ENCODE results near the gene OSBPL10. TPM values are rescaled to one million over a fixed set of nuclear protein-coding genes. Genes with fewer than 3 reads are reported as not detected.
"Not testable (repeated sequence)": the region's sequence is repeated elsewhere in the genome, so short reads cannot be mapped to it uniquely, and the experiment has no call there.

OSBPL10 gene, protein sequence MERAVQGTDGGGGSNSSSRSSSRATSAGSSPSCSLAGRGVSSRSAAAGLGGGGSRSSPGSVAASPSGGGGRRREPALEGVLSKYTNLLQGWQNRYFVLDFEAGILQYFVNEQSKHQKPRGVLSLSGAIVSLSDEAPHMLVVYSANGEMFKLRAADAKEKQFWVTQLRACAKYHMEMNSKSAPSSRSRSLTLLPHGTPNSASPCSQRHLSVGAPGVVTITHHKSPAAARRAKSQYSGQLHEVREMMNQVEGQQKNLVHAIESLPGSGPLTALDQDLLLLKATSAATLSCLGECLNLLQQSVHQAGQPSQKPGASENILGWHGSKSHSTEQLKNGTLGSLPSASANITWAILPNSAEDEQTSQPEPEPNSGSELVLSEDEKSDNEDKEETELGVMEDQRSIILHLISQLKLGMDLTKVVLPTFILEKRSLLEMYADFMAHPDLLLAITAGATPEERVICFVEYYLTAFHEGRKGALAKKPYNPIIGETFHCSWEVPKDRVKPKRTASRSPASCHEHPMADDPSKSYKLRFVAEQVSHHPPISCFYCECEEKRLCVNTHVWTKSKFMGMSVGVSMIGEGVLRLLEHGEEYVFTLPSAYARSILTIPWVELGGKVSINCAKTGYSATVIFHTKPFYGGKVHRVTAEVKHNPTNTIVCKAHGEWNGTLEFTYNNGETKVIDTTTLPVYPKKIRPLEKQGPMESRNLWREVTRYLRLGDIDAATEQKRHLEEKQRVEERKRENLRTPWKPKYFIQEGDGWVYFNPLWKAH
- 10 to 100 TPM; 20.7 to 23.5 (median 22.3) TPM for polyA plus RNA-seq (ENCODE audit: insufficient read length in 3 of 3)
- long read RNA-seq, donor 1, full-length matches to known transcripts, result 1 of 1 reads
- long read RNA-seq, donor 1, partial matches to known transcripts, result 0 of 1 reads
- long read RNA-seq, donor 1, other reads (novel, unspliced or antisense), result 0 of 1 reads
- long read RNA-seq, donor 2, full-length matches to known transcripts, result 4 of 4 reads
- long read RNA-seq, donor 2, partial matches to known transcripts, result 0 of 4 reads
- long read RNA-seq, donor 2, other reads (novel, unspliced or antisense), result 0 of 4 reads
- long read RNA-seq, donor 3, full-length matches to known transcripts, result 4 of 4 reads
- long read RNA-seq, donor 3, partial matches to known transcripts, result 0 of 4 reads
- long read RNA-seq, donor 3, other reads (novel, unspliced or antisense), result 0 of 4 reads
- long read RNA-seq, donor 4, partial matches to known transcripts, result 0 of 2 reads
- long read RNA-seq, donor 4, other reads (novel, unspliced or antisense), result 0 of 2 reads
- long read RNA-seq, donor 5, result 0 reads
- long read RNA-seq, donor 6, result 0 reads
- long read RNA-seq, donor 7, full-length matches to known transcripts, result 7 of 7 reads
- long read RNA-seq, donor 7, partial matches to known transcripts, result 0 of 7 reads
- long read RNA-seq, donor 7, other reads (novel, unspliced or antisense), result 0 of 7 reads
- long read RNA-seq, donor 8, full-length matches to known transcripts, result 2 of 2 reads
- long read RNA-seq, donor 8, partial matches to known transcripts, result 0 of 2 reads
- long read RNA-seq, donor 8, other reads (novel, unspliced or antisense), result 0 of 2 reads
- long read RNA-seq, donor 9, full-length matches to known transcripts, result 2 of 2 reads
- long read RNA-seq, donor 9, partial matches to known transcripts, result 0 of 2 reads
- long read RNA-seq, donor 9, other reads (novel, unspliced or antisense), result 0 of 2 reads
- long read RNA-seq, donor 10, full-length matches to known transcripts, result 4 of 4 reads
- long read RNA-seq, donor 10, partial matches to known transcripts, result 0 of 4 reads
- long read RNA-seq, donor 10, other reads (novel, unspliced or antisense), result 0 of 4 reads
- long read RNA-seq, donor 11, full-length matches to known transcripts, result 3 of 3 reads
- long read RNA-seq, donor 11, partial matches to known transcripts, result 0 of 3 reads
- long read RNA-seq, donor 11, other reads (novel, unspliced or antisense), result 0 of 3 reads
- long read RNA-seq, donor 12, full-length matches to known transcripts, result 4 of 4 reads
- long read RNA-seq, donor 12, partial matches to known transcripts, result 0 of 4 reads
- long read RNA-seq, donor 12, other reads (novel, unspliced or antisense), result 0 of 4 reads
- long read RNA-seq, donor 13, result 0 reads
- long read RNA-seq, donor 14, result 0 reads
- long read RNA-seq, donor 15, partial matches to known transcripts, result 0 of 4 reads
- long read RNA-seq, donor 15, other reads (novel, unspliced or antisense), result 0 of 4 reads
- long read RNA-seq, donor 16, full-length matches to known transcripts, result 4 of 4 reads
- long read RNA-seq, donor 16, partial matches to known transcripts, result 0 of 4 reads
- long read RNA-seq, donor 16, other reads (novel, unspliced or antisense), result 0 of 4 reads

DNA sequence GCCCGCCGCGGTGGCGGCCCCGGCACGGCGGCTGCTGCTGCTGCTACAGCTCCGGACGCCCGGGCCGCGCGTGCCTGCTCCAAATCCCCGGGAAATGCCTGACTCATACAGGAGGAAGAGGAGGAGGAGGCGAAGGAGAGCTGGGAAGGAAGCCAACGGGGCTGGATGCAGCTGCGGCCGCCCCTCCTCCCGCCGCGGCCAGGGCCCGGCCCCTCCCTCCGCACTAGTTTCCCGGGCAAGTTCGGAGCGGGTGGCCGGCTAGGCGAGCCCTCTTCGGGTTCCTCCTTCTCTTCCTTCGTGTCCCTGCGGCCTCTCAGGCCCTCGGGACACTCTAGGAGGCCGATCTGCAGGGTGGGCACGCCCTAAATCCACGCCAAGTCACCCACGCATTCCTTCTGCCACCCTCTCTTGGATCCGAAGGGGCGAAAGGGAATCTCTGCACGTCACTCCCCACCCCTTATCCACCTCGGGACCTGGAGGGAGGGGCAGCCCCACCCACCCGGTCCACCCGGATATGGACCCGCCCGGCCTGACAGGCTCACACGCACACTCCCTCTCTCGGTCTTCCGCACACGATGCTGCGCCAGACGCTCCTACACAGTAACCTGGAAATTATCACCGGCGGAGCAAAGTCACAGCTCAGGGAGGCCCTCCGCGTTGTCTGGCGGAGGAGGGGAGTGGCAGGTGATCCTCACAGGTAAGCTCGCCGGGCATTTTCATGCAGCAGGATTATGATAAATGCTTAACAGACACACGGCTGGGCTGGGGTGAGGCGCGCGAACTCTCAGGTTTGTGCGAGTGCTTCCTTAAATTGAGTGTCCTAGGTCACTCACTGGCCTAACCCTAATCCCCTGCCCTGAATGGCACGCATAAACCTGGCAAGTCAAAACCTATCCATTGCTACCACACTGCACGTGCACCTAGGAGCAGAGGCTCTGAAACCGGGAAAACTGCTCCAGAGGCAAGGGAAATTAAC lies at the start of gene OSBPL10, which contains the start of gene ZNF860:
Gene OSBPL10, minus strand, starts transcription at position 57 of the 976 bp plus-strand sequence. CDS start 83 bp downstream, outside the sequence.
Gene ZNF860, plus strand, starts transcription at position 545 of the 976 bp plus-strand sequence. CDS start 7,330 bp downstream, outside the sequence.
- peak; percentile 82 for DNase-seq

DNA sequence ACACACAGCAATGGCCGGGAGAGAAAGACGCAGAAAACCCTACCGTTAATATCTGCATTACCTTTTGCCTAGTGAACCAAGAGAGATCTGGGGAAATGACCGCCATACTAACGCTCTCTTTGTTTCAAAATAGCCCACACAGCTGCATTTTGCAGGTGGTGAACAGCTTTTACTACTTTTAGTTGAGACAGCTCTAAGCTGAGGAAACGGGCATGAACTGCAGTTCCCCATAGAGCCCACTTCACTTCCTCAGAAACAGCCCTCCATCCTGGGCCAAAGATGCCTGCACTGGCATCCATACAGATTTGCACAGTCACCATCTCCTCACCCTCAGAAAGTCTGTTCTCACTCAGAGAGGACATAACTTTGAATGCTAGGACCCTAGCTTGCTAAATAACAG lies 45.5 kb upstream of the OSBPL10 start:
- no peak for DNase-seq

DNA sequence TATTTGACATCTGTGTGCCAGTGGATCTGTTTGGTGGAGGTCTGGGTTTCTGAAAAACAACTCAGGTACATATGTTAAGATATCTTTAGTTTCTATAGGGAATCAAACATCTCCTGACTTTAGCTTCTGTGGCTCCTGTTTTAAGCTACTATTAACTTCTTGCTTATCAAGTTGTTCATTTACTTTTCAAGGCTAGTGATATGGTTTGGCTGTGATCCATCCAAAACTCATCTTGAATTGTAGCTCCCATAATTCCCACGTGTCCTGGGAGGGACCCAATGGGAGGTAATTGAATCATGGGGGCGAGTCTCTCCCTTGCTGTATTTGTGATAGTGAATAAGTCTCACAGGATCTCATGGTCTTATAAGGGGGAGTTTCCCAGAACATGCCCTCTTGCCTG lies 41.9 kb upstream of the OSBPL10 start:
- no peak for DNase-seq

DNA sequence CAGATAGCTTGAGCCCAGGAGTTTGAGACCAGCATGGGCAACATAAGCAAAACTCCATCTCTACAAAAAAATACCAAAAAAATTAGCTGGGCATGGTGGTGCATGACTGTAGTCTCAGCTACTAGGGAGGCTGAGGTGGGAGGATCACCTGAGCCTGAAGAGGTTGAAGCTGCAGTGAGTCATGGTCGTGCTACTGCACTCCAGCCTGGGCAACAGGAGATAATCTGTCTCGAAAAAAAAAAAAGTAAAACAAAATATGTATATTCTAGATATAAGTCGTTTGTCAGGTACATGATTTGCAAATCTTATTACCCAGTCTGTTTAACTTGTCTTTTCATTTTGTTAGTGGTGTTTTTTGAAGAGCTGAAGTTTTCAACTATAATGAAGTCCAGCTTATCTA lies 40.7 kb upstream of the OSBPL10 start:
- DNase-seq, result no peak

DNA sequence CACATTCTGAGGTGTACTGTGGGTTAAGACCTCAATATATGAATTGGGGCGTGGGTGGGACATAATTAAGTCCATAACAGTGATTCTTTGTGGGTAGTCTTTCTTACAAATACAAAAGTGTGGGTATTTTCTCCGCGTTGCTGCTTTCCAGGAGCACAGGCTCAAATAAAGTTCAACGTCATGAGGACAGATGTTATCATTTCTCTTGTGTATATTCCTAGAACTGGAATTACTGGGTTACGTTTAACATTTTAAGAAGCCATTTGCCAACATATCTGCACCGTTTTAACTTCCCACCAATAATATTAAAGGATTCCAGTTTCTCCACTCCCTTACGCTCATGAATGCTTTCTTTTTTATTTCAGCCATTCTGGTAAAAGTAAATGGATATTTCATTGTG lies 40.1 kb upstream of the OSBPL10 start:
- no peak for DNase-seq

DNA sequence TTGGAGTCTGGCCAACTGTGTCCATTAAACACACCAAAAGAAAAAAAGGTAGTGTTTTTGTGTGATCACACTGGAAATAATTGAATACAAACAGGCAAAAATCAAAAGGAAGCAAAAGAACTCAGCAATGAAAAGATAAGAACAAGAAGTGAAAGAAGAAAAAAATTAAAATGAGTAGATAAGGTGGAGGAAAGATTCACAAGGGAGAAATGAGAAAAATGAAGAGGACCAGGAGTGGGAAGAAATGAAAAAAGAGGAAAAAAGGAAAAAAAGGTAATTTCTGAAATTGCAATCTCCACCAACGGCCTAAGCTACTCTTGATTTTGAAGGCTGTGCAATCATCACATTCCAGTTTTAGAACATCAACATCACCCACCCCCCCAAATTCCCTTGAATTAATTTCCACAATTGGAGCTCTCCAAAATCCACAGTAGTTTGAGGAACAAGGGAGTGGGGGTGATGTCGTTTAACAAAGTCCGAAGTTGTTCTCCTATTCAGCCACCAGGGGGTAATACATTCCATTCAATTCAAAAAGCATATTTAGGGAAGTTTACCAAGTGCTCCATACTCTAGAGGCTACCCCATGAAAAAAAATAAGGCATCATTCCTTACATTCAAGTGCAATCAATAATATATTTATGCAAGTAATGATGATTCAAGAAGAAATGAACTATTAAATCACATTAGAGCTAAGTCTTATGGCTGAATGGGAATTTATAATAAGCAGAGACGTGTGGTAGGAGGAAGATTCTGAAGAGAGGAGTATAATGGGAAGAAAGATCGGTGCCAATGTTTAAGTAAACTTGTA lies 37.9 kb upstream of the OSBPL10 start:
- DNase-seq, result peak; percentile 41

DNA sequence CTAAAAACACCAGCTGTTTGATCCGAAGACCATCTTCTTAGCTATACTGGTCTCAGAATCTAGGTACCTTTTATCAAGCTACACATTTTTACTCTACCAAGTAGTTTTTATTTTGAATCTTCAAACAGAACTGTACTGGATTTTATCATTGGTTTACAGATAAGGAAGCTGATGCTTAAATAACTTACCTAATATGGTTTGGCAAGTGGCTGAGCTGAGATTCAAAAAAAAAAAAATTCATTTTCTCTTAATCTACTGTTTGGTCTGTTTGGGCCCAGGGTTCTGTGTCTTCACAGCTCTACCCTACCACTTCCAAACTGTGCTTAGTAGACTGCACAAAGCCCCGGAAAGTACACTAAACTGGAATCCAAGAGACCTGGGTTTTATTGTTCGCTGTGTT lies 36.2 kb upstream of the OSBPL10 start:
- DNase-seq, result no peak

DNA sequence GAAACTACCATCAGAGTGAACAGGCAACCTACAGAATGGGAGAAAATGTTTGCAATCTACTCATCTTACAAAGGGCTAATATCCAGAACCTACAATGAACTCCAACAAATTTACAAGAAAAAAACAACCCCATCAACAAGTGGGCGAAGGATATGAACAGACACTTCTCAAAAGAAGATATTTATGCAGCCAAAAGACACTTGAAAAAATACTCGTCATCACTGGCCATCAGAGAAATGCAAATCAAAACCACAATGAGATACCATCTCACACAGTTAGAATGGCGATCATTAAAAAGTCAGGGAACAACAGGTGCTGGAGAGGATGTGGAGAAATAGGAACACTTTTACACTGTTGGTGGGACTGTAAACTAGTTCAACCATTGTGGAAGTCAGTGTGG lies 34.6 kb upstream of the OSBPL10 start:
- DNase-seq, result not testable (repeated sequence)

DNA sequence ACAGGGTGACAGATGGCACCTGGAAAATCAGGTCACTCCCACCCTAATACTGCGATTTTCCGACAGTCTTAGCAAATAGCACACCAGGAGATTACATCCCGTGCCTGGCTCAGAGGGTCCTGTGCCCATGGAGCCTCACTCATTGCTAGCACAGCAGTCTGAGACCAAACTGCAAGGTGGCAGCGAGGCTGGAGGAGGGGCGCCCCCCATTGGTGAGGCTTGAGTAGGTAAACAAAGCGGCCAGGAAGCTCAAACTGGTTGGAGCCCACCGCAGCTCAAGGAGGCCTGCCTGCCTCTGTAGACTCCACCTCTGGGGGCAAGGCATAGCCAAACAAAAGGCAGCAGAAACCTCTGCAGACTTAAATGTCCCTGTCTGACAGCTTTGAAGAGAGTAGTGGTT lies 29.6 kb upstream of the OSBPL10 start:
- DNase-seq, result not testable (repeated sequence)

DNA sequence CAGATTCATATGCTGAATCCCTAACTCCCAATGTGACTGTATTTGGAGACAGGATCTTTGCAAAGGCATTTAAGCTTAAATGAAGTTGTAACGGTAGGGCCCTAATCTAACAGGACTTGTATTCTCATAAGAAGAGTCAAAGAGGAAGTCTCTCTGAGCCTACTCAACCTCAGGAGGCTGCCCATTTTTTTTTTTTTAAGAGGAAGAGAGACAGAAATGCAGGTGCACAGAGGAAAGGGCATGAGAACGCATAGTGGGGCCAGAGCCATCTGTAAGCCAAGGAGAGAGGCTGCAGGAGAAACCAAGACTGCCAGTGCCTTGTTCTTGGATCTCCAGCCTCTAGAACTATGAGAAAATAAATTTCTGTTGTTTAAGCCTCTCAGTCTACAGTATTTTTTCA lies 28.9 kb upstream of the OSBPL10 start:
- DNase-seq, result no peak

DNA sequence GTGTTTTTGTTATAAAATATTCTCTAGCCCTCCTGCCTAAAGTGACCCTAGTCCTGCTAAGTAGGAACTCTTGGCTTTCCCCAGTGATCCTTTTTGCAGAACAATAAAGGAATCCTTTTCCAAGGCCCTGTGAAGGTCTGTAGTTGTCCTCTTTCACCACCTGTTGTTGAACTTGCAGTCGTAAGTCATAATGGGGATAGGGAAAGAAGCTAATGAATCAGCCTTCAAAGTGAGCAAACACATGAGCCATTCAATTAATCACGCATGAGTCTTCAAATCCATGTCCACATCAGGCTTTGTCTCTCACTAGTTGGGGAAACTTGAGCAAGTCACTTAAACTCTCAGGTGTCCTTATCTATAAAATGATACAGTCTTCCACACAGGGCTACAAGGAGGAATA lies 28.0 kb upstream of the OSBPL10 start:
- DNase-seq, result no peak

DNA sequence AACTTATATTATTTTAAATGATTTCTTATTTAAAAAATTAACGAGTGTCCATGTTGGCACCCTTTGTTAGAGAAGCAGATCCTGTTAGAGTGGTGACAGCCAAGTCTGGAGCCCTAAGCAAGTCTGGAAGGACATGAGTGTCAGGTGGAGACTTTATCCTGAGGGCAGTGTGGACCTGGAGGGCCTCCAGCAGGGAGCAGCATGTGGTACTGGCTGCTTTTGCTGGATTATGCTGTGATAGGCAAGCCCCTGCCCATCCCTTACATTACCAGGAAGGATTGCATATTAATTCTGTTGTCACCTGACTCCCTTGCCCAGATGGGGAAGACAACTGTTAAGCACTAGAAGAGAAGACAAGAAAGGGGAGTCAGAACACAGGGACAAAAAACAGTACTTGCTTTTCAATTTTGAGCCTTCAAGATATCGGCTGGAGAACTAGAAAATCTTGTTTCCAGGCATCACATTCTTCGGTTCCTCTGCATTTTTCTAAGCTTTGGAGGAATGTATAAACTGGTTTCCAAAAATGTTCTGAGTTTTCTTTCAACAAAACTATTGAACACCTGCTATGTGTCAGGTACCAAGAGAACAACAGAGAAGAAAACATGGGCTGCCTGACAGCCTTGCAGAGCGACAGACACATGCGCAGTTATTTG lies 23.2 kb upstream of the OSBPL10 start:
- DNase-seq, result no peak

DNA sequence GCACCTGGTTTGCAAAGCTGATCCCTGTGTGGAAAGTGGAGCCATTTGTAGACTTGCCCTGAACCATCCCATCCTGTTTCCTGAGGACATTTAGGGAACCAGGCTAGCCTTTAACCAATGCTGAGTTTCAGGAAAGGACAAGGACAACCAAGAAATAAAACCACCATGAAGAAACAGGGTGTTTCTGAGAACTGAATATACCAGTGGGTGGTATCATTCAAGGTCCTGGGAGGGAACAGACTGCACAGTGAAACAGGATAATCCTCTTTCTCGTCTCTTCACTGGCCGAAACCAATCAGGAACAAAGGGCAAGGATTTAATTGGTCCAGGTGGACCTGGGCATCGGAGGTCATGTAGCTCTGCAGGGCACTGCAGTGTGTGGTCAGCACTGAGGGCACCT lies 22.3 kb upstream of the OSBPL10 start:
- DNase-seq, result no peak

DNA sequence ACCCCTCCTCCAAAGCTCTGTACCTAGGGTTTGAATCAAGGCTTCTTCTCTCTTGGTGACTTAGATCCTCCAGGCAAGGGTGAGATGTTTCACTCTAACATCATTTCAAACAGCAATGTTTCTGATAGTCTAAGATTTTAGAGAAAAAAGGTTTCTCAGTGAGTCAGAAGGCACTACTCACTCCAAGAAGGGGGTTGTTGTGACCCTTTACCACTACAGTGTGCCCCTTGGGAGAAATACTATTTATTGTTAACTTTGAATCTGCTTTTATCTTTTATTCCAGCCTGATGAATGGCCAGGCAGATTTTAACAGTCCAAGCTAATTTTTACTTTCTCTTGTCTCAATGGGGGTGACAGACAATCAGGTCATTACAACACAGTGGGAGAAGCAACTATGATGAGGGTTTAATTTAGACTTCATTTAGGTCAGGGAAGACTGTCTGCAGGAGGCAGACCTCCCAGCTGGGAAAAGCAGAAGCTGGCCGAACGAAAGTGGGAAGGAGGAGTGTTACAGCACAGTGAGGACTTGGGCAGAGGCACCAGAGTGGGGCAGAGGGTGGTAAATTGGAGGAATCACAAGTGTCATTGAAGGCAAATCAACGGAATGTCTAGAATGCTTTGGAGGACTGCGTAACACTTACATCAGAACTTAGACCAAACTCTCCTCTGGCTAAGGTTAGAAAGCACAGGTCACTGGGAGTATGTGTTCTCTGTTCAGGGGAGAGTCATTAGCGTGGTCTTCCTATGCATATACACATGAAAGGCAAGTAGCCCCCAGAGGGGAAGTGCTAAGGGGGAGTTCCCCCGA lies 21.7 kb upstream of the OSBPL10 start:
- DNase-seq, result no peak

DNA sequence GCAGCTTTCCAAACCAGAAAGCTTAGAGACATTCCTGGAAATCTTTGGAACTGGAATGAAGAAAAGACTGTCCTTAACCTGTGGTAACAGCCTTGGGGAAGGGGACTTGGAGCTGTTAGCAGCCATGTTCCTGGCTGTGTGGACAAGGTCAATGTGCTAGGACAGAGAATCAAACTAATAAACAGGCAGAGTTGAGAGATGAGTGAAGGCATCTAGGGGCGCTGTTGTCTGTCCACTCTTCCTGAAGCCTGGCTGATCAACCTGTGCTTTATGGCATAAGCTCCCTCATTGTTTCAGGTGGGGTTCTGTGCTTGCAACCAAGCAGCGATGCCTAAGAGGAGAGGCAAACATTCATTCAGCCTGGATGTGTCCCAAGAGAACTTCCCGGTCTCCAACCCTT lies 19.8 kb upstream of the OSBPL10 start:
- no peak for DNase-seq

DNA sequence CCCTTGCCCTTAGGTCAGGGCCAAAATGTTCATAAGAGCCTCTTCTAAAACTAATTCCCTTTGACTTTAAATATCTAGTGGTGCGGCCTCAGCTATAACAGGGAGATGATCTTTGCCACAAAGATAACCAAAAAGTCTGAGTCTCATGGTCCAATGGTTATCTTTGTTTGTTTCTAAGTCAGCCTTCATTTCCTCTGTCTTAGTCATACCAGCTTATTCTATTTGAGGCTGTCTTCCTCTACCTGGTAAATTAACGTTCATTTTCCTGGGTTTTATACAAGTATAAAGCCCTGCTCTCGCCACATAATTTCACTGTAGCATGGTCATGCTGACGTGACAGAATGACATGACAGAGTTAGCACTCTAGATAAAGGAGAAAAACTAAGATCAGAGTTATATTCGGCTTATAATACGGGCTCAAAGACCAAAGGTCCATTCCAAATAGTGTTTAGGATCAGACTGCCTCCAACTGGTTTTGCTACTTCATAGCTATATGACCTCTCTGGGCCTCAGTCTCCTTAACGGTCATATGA lies 18.9 kb upstream of the OSBPL10 start:
- DNase-seq, result no peak
